Measurements from ENCODE around the gene CLDN12.
A peak's percentile ranks its signal among the peaks of the same experiment; 100 is the strongest.
"Not testable (repeated sequence)": the region's sequence is repeated elsewhere in the genome, so short reads cannot be mapped to it uniquely, and the experiment has no call there.

Gene CLDN12

GRCh38 chr7:90458104-90458503 lies 54.8 kb downstream of the CLDN12 start:
- H3K79me2 ChIP-seq, result no peaks in the 10 kb centered on the region
- no peak overlapping the region for H2AFZ ChIP-seq
- H3K36me3 ChIP-seq (ENCODE audit: control insufficient read depth, insufficient read depth, low read length), result no peaks in the 10 kb centered on the region
- TF ChIP-seq CTCF (IDR thresholded peaks at IDR 0.05), result no peak
- no peak overlapping the region for H3K4me2 ChIP-seq (ENCODE audit: low read length)
- no peak overlapping the region for H3K27ac ChIP-seq
- no peak overlapping the region for H3K9ac ChIP-seq
- no peaks in the 10 kb centered on the region for H3K27me3 ChIP-seq (ENCODE audit: control insufficient read depth, insufficient read depth, low read length)
- no peak overlapping the region for H3K4me3 ChIP-seq (ENCODE audit: low read depth, low read length)
- no peaks in the 10 kb centered on the region for H3K9me3 ChIP-seq (ENCODE audit: control insufficient read depth, low read length)
- H3K4me1 ChIP-seq, result peaks cover 6% of the 10 kb centered on the region

- Histone ChIP-seq H3K9ac (no peak overlapping the region), H2AFZ (no peak overlapping the region), H3K9me3 (ENCODE audit: control insufficient read depth, low read length) (no peaks in the 10 kb centered on the region), H3K79me2 (no peaks in the 10 kb centered on the region), H3K27ac (no peak overlapping the region), H3K27me3 (ENCODE audit: control insufficient read depth, insufficient read depth, low read length) (no peaks in the 10 kb centered on the region), H3K4me2 (ENCODE audit: low read length) (no peak overlapping the region), H3K36me3 (ENCODE audit: control insufficient read depth, insufficient read depth, low read length) (no peaks in the 10 kb centered on the region), H3K4me3 (ENCODE audit: low read depth, low read length) (no peak overlapping the region), H3K4me1 (peaks cover 6% of the 10 kb centered on the region)
- TF ChIP-seq CTCF (IDR thresholded peaks at IDR 0.05), result no peak
These were observed 56.6 kb downstream of the CLDN12 start for GRCh38 chr7:90459888-90460287.

- no peaks in the 10 kb centered on the region for H3K9me3 ChIP-seq (ENCODE audit: control insufficient read depth, low read length)
- no peaks in the 10 kb centered on the region for H3K79me2 ChIP-seq
- H2AFZ ChIP-seq, result peak overlapping the region; percentile 20
- H3K36me3 ChIP-seq (ENCODE audit: control insufficient read depth, insufficient read depth, low read length), result no peaks in the 10 kb centered on the region
- H3K9ac ChIP-seq, result no peak overlapping the region
- H3K27me3 ChIP-seq (ENCODE audit: control insufficient read depth, insufficient read depth, low read length), result no peaks in the 10 kb centered on the region
- no peak overlapping the region for H3K4me3 ChIP-seq (ENCODE audit: low read depth, low read length)
- no peak for TF ChIP-seq CTCF (IDR thresholded peaks at IDR 0.05)
- H3K27ac ChIP-seq, result no peak overlapping the region
- no peak overlapping the region for H3K4me2 ChIP-seq (ENCODE audit: low read length)
- peaks cover 4% of the 10 kb centered on the region for H3K4me1 ChIP-seq
These were observed 58.0 kb downstream of the CLDN12 start for GRCh38 chr7:90461219-90461618.

GRCh38 chr7:90463151-90463628 lies 59.9 kb downstream of the CLDN12 start:
- not testable (repeated sequence) for H3K27me3 ChIP-seq (ENCODE audit: control insufficient read depth, insufficient read depth, low read length); H3K27ac ChIP-seq
- peak overlapping the region; percentile 39 for H3K4me3 ChIP-seq (ENCODE audit: low read depth, low read length)

More at GRCh38 chr7:90463151-90463628, 59.9 kb downstream of the CLDN12 start:
- Histone ChIP-seq H2AFZ (peak overlapping the region; percentile 17), H3K4me2 (ENCODE audit: low read length) (peak overlapping the region; percentile 29)
- H3K36me3 ChIP-seq (ENCODE audit: control insufficient read depth, insufficient read depth, low read length); H3K9ac ChIP-seq; H3K9me3 ChIP-seq (ENCODE audit: control insufficient read depth, low read length); H3K4me1 ChIP-seq; H3K79me2 ChIP-seq: not testable (repeated sequence)

All from parathyroid adenoma (tissue), 2 donors.